Gastrocnemius medialis (tissue), 4 donors: ENCODE measurements around the gene ATP5PF. TPM values are rescaled to one million over a fixed set of nuclear protein-coding genes. Genes with fewer than 3 reads are reported as not detected.
"Not testable (repeated sequence)": the region's sequence is repeated elsewhere in the genome, so short reads cannot be mapped to it uniquely, and the experiment has no call there.

ENCODE experiments used
- ATAC-seq, 2 donors: fragments of 150-250 bp; one replicate each; pipeline ENCODE4 v1.9.1; 2016
- DNase-seq, 2 donors: peaks; one replicate each; pipeline ENCODE4 v3.0.0-alpha.2; 2019
- H3K27ac ChIP-seq, 4 donors: fragments of 200-600 bp; sonication (generic); 1 replicate in 1 of 4; 2 replicates in 3 of 4; pipeline ENCODE4 v1.5.1; 2016 to 2018; ENCODE audit warnings: mild to moderate bottlenecking in 2 of 4, moderate library complexity in 1 of 4
- H3K27me3 ChIP-seq, 3 donors: fragments of 200-600 bp; sonication (generic) in 2 of 3; 1 replicate in 1 of 3; 2 replicates in 2 of 3; pipeline versions ENCODE4 v1.5.1 to v1.6.0; 2016 to 2019; ENCODE audit warnings: mild to moderate bottlenecking in 1 of 3, moderate library complexity in 1 of 3
- H3K36me3 ChIP-seq, 2 donors: fragments of 200-600 bp; sonication (generic) in 1 of 2; one replicate each; pipeline ENCODE4 v1.5.1; 2017 to 2018
- H3K4me1 ChIP-seq, 2 donors: fragments of 200-600 bp; sonication (generic) in 1 of 2; one replicate each; pipeline ENCODE4 v1.5.1; 2016 to 2017; ENCODE audit warnings: mild to moderate bottlenecking in 2 of 2
- H3K4me3 ChIP-seq, 4 donors: fragments of 200-600 bp; sonication (generic) in 3 of 4; 1 replicate in 1 of 4; 2 replicates in 3 of 4; pipeline ENCODE4 v1.5.1; 2016 to 2019; ENCODE audit warnings: mild to moderate bottlenecking in 2 of 4
- H3K9me3 ChIP-seq, 3 donors: fragments of 200-600 bp; sonication (generic) in 2 of 3; 1 replicate in 1 of 3; 2 replicates in 2 of 3; pipeline ENCODE4 v1.5.1; 2016 to 2019
- CTCF ChIP-seq, 5 experiments: fragments of 450-650 bp in 3 of 5; fragments of 200-600 bp in 2 of 5; sonication (generic) in 2 of 5; IDR thresholded peaks in 4 of 5; conservative IDR thresholded peaks in 1 of 5; 1 replicate in 4 of 5; 2 replicates in 1 of 5; pipeline ENCODE4 v1.5.1; 2016 to 2019; ENCODE audit warnings: antibody characterized with exemption in 5 of 5, mild to moderate bottlenecking in 3 of 5, moderate library complexity in 3 of 5
- POLR2A ChIP-seq, 2 donors: fragments of 450-650 bp; IDR thresholded peaks; one replicate each; pipeline ENCODE4 v1.6.1; 2017; ENCODE audit warnings: antibody characterized with exemption in 2 of 2, mild to moderate bottlenecking in 2 of 2, moderate library complexity in 2 of 2
- in situ Hi-C, 4 donors: fragments of 200-750 bp; cut with MboI; loops; one replicate each; pipeline versions ENCODE4 v1.15.0 to v1.8.0; 2017; ENCODE audit warnings: low sequenced_read_pairs in 4 of 4
- intact Hi-C: fragments of 100-400 bp; cut with DNase I; formaldehyde crosslinking; loops from one replicate; pipeline ENCODE4 v1.15.1; 2023; ENCODE audit warnings: low total_unique reads
- total RNA-seq, 4 donors: library from RNA; depleted of rRNA; stranded (reverse); fragments of >200 nt; gene quantifications; one replicate each; pipeline versions ENCODE4 v1.1.0 to v1.2.3, GENCODE V29; 2016

Gene ATP5PF
- total RNA-seq, 4 donors from 2014 or later = 155 to 306 (median 198) TPM

DNA sequence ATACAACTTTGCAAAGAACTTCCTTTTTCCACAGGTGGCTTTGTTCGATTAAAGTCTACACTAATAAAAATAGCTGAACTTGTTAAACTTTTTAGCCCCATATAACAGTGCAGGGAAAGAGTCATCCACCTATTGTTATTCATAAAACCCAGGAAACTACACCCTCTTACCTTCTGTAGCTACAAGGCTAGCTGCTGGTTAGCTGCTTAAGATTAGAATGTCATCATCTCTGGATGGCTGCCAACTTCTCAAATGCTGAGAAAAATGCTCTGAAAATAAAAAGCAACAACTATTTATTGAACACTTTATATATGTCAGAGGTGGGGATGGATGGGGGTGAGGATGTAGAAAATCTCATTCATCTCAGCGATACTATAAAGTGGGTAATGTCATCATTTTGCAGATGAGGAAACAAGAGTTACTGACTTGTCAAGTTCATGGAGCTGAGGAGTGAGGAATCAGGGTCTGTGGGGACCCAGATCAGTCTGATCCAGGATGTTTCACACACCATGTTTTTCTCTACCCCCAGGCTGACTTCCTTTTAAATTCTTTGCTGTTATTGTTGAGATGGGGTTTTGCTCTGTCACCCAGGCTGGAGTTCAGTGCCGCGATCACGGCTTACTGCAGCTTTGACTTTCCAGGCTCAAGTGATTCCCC is 17.1 kb downstream of the ATP5PF start:
- Histone ChIP-seq H3K27me3 (no peaks in the 10 kb centered on the region), H3K4me3 (no peak overlapping the region), H3K9me3 (no peaks in the 10 kb centered on the region), H3K36me3 (peaks cover 0 to 11% of the 10 kb centered on the region in 2 donors), H3K4me1 (peaks cover 0 to 3% of the 10 kb centered on the region in 2 donors), H3K27ac (peak overlapping the region in 3 of 4 donors; percentile 19 to 49 (median 37))
- ATAC-seq (peak in 1 of 2 donors; percentile 37), DNase-seq (no peak)
- intact Hi-C loops (no loop called here), in situ Hi-C loops (no loop called here)
- no peak for TF ChIP-seq CTCF (IDR thresholded peaks at IDR 0.05 in 4 of 5, conservative IDR thresholded peaks at IDR 0.05 in 1 of 5)
- TF ChIP-seq POLR2A (IDR thresholded peaks at IDR 0.05) = no peak

- intact Hi-C loops, H3K27me3 ChIP-seq, H3K4me1 ChIP-seq, DNase-seq, H3K4me3 ChIP-seq, H3K27ac ChIP-seq, ATAC-seq, in situ Hi-C loops, H3K36me3 ChIP-seq, H3K9me3 ChIP-seq: not testable (repeated sequence)
Measured at GRCh38 chr21:25714066-25714465, 20.6 kb downstream of the ATP5PF start.

GRCh38 chr21:25710550-25710949 is 24.2 kb downstream of the ATP5PF start:
- no peaks in the 10 kb centered on the region for H3K4me1 ChIP-seq

DNA sequence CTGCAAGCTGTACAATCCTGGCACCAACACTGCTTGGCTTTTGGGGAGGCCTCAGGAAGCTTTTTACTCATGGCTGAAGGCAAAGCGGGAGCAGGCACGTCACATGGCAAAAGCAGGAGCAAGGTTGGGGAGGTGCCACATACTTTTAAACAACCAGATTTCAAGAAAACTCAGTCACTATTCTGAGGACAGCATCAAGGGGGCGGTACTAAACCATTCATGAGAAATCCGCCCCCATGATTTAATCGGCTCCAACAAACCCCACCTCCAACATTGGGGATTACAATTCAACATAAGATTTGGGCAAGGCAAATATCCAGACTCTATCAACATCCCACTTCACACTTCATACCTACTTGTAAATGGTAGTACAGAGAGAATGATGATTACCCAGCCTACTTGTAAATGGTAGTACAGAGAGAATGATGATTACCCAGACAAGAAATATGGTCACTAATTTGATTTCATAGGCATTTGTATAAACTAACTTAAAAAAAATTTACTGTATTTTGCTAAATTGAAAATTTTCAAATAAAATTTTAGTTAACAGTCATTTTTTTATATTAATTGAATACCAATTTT is 24.9 kb downstream of the ATP5PF start:
- no peak for TF ChIP-seq POLR2A (IDR thresholded peaks at IDR 0.05)
- TF ChIP-seq CTCF (IDR thresholded peaks at IDR 0.05 in 4 of 5, conservative IDR thresholded peaks at IDR 0.05 in 1 of 5) = no peak
- Histone ChIP-seq H3K4me3 (no peak overlapping the region), H3K27me3 (no peaks in the 10 kb centered on the region), H3K36me3 (no peaks in the 10 kb centered on the region), H3K4me1 (no peaks in the 10 kb centered on the region), H3K27ac (no peak overlapping the region), H3K9me3 (no peaks in the 10 kb centered on the region)
- intact Hi-C loops = no loop called here
- DNase-seq (no peak), ATAC-seq (no peak)
- in situ Hi-C loops = loop anchor here in 3 of 4 donors (5.0 kb wide), 2 partner anchors 97 to 102 kb away; partner anchors contain the start of gene MRPL39 (in 2 of the 3)

More at GRCh38 chr21:25710550-25710949, 24.2 kb downstream of the ATP5PF start:
- intact Hi-C loops = no loop called here
- ATAC-seq = no peak
- no peaks in the 10 kb centered on the region for H3K9me3 ChIP-seq
- no peak for TF ChIP-seq POLR2A (IDR thresholded peaks at IDR 0.05)
- TF ChIP-seq CTCF (IDR thresholded peaks at IDR 0.05 in 4 of 5, conservative IDR thresholded peaks at IDR 0.05 in 1 of 5) = no peak
- in situ Hi-C loops = no loop called here
- no peaks in the 10 kb centered on the region for H3K36me3 ChIP-seq
- no peak overlapping the region for H3K4me3 ChIP-seq
- no peak for DNase-seq
- H3K27me3 ChIP-seq = no peaks in the 10 kb centered on the region
- H3K27ac ChIP-seq = no peak overlapping the region

GRCh38 chr21:25708467-25709065 is 26.1 kb downstream of the ATP5PF start:
- H3K4me1 ChIP-seq = no peaks in the 10 kb centered on the region
- DNase-seq (no peak), ATAC-seq (no peak)
- in situ Hi-C loops = loop anchor here in 3 of 4 donors (5.0 kb wide), 2 partner anchors 96 to 101 kb away; partner anchors contain the start of gene MRPL39 (in 2 of the 3)
- no peak overlapping the region for H3K4me3 ChIP-seq
- peak; percentile 49 to 79 (median 66) for TF ChIP-seq CTCF (IDR thresholded peaks at IDR 0.05 in 4 of 5, conservative IDR thresholded peaks at IDR 0.05 in 1 of 5)
- TF ChIP-seq POLR2A (IDR thresholded peaks at IDR 0.05) = no peak
- no peaks in the 10 kb centered on the region for H3K36me3 ChIP-seq
- no peaks in the 10 kb centered on the region for H3K27me3 ChIP-seq
- intact Hi-C loops = loop anchor here (1.0 kb wide), 1 partner anchor 100 kb away; no protein-coding TSS in a partner anchor
- H3K9me3 ChIP-seq = no peaks in the 10 kb centered on the region
- no peak overlapping the region for H3K27ac ChIP-seq
